ENCODE results near the gene VENTX. TPM values are rescaled to one million over a fixed set of nuclear protein-coding genes. Genes with fewer than 3 reads are reported as not detected.
A peak's percentile ranks its signal among the peaks of the same experiment; 100 is the strongest.

Gene VENTX
- total RNA-seq, 1 experiment from 2014 or later, result not detected

GRCh38 chr10:133235932-133236331 lies 1.7 kb upstream of the VENTX start:
- H3K9me2 ChIP-seq (replicated peaks; ENCODE audit: low read length), result no peaks in the 10 kb centered on the region
- no peaks in the 10 kb centered on the region for H3K79me2 ChIP-seq (ENCODE audit: low read length)
- H3K9me3 ChIP-seq (ENCODE audit: low read length), result no peaks in the 10 kb centered on the region
- DNase-seq (no peak), ATAC-seq (no peak)
- no peak overlapping the region for H3K4me3 ChIP-seq (ENCODE audit: low read length)
- no peaks in the 10 kb centered on the region for H3F3A ChIP-seq (ENCODE audit: low read length, unreplicated experiment)
- H3K36me3 ChIP-seq (ENCODE audit: low read depth, low read length), result no peaks in the 10 kb centered on the region
- H3K4me1 ChIP-seq (ENCODE audit: insufficient read depth, low read length), result no peaks in the 10 kb centered on the region
- BruUV-seq (replicated peaks), result no TSS peak
- H4K20me1 ChIP-seq (ENCODE audit: low read length), result no peaks in the 10 kb centered on the region
- TF ChIP-seq EZH2phosphoT487 (IDR thresholded peaks at IDR 0.05; ENCODE audit: borderline replicate concordance, low read length), result no peak
- no peak for TF ChIP-seq EZH2 (IDR thresholded peaks at IDR 0.05; ENCODE audit: low read length, unreplicated experiment)
- TF ChIP-seq CTCF (conservative IDR thresholded peaks at IDR 0.05; ENCODE audit: low read depth, low read length), result no peak
- H3K27me3 ChIP-seq (ENCODE audit: low read length), result peaks cover 30% of the 10 kb centered on the region
- no peak overlapping the region for H3K4me2 ChIP-seq (ENCODE audit: low read length)
- ChIA-PET POLR2A (ENCODE audit: unreplicated experiment) (no interaction called here), CTCF (no interaction called here)
- no peak overlapping the region for H2AFZ ChIP-seq (ENCODE audit: low read length)
- intact Hi-C loops (cut with micrococcal nuclease), result no loop called here
- H3K9ac ChIP-seq (ENCODE audit: low read length), result no peak overlapping the region
- no peak overlapping the region for H3K27ac ChIP-seq (ENCODE audit: low read length)

GRCh38 chr10:133236401-133237240 lies 1.0 kb upstream of the VENTX start:
- peaks cover 30% of the 10 kb centered on the region for H3K27me3 ChIP-seq (ENCODE audit: low read length)
- no peak overlapping the region for H3K4me2 ChIP-seq (ENCODE audit: low read length)
- ATAC-seq, result 0 out of 2 replicates have a peak, but pooled peaks have one; percentile 30

More at GRCh38 chr10:133236401-133237240, 1.0 kb upstream of the VENTX start:
- no peaks in the 10 kb centered on the region for H3K4me1 ChIP-seq (ENCODE audit: insufficient read depth, low read length)
- no peak overlapping the region for H3K27ac ChIP-seq (ENCODE audit: low read length)
- BruUV-seq (replicated peaks), result no TSS peak
- CTCF ChIA-PET, result no interaction called here
- H4K20me1 ChIP-seq (ENCODE audit: low read length), result no peaks in the 10 kb centered on the region
- H3K4me3 ChIP-seq (ENCODE audit: low read length), result no peak overlapping the region
- no peaks in the 10 kb centered on the region for H3K36me3 ChIP-seq (ENCODE audit: low read depth, low read length)
- no peaks in the 10 kb centered on the region for H3K9me2 ChIP-seq (replicated peaks; ENCODE audit: low read length)
- no peaks in the 10 kb centered on the region for H3F3A ChIP-seq (ENCODE audit: low read length, unreplicated experiment)
- H3K9ac ChIP-seq (ENCODE audit: low read length), result no peak overlapping the region
- H3K9me3 ChIP-seq (ENCODE audit: low read length), result no peaks in the 10 kb centered on the region
- H3K79me2 ChIP-seq (ENCODE audit: low read length), result no peaks in the 10 kb centered on the region
- POLR2A ChIA-PET (ENCODE audit: unreplicated experiment), result no interaction called here
- TF ChIP-seq EZH2phosphoT487 (IDR thresholded peaks at IDR 0.05; ENCODE audit: borderline replicate concordance, low read length), result 0 out of 2 replicates have a peak, but pooled peaks have one; percentile 24
- no peak for TF ChIP-seq EZH2 (IDR thresholded peaks at IDR 0.05; ENCODE audit: low read length, unreplicated experiment)
- TF ChIP-seq CTCF (conservative IDR thresholded peaks at IDR 0.05; ENCODE audit: low read depth, low read length), result no peak
- no peak for DNase-seq
- no peak overlapping the region for H2AFZ ChIP-seq (ENCODE audit: low read length)
- intact Hi-C loops (cut with micrococcal nuclease), result no loop called here

Measured in PC-3 (cell line).